GM21529 (cell line): ENCODE results near the gene C19orf38.
"Not testable (repeated sequence)": the region's sequence is repeated elsewhere in the genome, so short reads cannot be mapped to it uniquely, and the experiment has no call there.

Experiments
- ATAC-seq: cut with Tn5 transposase; IDR thresholded peaks from one replicate; pipeline ENCODE4 v1.9.1; 2021; ENCODE audit not compliant: unreplicated experiment

Gene C19orf38

DNA sequence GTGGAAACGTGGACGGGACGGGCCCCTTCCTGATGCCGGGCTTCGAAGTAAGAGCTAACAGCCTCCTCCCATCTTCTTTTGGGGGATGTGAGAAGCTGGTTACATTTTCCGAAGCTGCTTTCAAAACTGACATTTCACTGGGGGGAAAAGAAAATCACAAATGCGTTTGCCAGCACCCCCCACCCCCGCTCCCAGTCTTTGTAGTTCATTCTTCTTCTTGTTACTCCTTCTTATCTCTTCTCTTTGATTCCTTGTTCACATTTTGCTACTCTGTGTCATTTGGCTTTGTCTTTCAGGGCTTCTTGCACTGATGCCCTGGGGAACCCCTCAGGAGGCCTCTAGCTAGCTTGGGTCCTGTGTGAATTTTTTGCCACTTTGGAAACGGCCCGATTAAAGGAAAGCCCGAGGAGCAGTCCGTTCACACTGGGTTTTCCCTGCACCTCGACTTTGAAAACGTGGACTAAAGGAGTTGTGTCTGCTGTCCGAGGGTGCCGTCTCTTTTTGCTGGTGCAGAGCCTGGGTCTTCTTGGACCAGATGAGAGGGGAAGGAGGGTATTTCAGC is 24.4 kb downstream of the C19orf38 start:
- ATAC-seq: no peak

DNA sequence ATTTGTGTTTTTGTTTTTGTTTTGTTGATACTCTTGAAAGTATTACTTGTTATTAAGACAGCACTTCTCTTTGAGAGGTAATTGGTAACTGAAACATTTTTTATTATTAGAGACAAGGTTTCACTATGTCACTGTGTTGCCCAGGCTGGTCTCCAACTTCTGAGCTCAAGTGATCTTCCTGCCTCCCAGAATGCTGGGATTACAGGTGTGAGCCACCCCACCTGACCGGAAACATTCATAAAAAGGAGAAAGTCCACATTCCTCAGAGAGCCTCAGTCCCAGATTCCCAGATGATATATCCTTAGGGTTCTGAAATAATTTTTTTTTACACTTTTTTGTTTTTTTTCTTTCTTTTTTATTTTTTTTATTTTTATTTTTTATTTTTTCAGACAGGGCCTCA is 25.8 kb downstream of the C19orf38 start:
- no peak for ATAC-seq

DNA sequence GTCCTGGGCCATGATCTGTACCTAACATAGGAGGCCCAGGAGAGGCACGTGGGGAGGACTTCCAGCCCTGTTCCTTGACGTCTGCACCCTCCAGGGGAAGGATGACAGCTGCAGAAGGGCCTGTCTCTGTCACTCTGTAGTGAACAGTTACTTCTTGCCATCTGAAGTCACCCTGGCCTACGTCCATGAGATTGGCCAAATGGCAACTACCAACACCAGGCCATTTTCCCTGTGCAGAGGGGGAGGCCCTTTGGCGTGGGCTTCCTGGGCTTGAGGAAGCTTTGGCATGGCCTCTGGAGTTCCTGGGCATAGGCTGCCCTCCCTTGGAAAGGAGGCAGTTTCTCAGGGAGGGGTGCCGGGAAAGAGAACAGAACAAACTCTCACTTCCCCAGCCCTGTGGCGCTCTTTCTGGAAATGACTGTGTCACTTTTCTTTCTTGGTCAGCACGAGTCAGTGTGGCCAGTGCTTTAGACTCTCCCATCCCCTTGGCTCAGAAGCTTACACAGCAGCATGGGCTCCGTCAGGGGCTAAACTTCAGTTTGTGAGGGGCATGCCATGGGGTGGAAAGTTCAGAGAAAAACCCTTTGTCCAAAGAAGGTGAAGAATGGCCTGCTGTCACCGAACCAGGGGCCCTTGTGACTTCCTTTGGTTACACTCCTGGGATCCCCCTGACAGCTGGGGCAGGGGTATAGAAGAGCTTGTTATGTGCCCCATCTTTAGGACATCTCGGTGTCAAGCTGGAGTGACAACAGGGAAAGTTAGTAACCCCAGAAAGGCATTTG is 28.4 kb downstream of the C19orf38 start:
- ATAC-seq: peak; percentile 45

DNA sequence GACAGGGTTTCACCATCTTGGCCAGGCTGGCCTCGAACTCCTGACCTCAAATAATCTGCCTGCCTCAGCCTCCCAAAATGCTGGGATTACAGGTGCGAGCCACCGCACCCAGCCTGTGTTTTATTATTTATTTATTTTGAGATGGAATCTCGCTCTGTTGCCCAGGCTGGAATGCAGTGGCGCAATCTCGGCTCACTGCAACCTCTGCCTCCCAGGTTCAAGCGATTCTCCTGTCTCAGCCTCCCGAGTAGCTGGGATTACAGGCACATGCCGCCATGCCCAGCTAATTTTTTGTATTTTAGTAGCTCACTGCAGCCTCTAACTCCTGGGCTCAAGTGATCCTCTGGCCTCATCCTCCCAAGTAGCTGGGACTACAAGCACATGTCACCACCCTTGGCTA is 29.4 kb downstream of the C19orf38 start:
- ATAC-seq: not testable (repeated sequence)

DNA sequence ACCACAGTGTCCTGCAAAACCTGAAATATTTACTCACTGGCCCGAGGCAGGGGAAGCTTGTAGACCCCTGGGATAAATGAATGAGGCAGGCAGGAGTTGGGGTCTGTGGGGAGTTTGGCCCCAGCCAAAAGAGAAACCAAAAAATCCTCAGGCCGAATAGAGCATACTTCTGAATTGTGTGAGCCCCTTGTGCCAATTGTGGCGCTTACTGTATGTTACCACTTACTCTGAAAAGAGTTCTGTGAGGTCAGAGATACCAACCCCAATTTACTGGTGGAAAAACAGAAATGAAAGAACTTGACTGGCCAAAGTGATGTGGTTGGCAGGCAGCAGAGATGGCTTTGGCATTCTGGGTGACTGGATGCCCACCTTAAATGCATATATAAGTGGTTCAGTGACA is 30.0 kb downstream of the C19orf38 start:
- ATAC-seq: no peak

DNA sequence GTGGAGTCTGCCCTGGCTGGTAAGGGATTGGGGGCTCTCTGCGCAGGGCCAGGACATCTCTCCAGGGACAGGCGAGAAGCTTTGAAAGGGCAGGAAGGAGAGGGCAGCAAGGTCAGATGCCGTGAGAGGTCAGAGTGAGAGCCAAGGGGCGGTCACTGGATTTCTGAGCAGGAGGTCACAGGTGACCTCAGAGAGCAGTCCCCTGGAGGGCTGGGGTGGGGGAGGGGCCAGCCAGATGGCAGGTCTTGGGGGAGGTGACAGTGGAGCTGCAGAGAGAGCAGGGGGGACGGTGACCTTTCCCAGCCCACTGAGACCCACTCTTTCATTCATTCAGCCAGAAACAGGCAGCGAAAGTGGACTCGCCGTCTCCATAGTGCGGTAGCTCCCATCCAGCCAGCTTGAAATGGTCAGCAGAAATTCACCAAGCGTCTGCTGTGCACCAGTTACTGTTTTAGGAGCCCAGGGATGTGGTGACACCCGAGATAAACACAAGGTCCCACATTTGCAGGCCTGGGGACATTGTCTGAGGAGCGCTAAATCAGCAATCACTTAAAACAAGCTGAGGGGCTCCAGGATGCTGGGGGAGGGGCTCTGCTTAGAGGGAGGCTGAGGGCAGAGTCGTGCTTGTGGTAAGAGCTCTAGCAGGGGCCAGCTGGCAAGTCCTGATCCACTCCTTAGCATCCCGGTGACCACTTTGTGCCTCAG is 33.3 kb downstream of the C19orf38 start:
- no peak for ATAC-seq

DNA sequence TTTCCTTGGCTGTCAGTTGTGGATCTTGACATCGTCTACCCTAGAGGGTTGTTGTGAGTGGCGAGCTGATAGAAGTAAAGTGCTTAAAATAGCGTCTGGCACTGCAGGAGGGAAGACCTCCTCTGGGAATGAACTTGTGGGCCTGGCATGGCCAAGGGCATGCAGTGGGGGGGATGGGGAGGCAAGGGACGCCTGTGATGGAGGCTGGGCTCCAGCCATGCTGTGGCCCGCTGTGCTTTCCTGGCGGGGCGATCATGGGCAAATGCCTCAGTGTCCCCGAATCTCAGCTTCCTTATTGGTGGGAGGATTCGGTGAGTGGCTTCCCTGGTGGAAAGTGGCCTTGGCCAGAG is 33.9 kb downstream of the C19orf38 start:
- ATAC-seq: no peak

DNA sequence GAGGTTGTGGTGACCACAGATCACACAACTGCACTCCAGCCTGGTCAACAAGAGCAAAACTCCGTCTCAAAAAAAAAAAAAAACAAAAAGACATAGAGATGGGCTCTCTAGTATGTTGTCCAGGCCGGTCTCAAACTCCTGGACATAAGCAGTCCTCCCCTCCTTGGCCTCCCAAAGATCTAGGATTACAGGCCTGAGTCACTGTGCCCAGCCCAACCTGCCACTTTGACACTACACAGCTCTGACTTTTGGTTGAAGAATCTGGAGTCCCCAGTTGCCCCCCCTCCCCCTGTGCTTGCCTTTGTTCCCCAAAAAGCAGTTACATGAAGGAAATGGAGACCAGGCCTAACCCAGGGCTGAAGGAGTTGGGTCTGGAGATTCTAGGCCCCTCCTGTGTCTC is 36.1 kb downstream of the C19orf38 start:
- no peak for ATAC-seq

DNA sequence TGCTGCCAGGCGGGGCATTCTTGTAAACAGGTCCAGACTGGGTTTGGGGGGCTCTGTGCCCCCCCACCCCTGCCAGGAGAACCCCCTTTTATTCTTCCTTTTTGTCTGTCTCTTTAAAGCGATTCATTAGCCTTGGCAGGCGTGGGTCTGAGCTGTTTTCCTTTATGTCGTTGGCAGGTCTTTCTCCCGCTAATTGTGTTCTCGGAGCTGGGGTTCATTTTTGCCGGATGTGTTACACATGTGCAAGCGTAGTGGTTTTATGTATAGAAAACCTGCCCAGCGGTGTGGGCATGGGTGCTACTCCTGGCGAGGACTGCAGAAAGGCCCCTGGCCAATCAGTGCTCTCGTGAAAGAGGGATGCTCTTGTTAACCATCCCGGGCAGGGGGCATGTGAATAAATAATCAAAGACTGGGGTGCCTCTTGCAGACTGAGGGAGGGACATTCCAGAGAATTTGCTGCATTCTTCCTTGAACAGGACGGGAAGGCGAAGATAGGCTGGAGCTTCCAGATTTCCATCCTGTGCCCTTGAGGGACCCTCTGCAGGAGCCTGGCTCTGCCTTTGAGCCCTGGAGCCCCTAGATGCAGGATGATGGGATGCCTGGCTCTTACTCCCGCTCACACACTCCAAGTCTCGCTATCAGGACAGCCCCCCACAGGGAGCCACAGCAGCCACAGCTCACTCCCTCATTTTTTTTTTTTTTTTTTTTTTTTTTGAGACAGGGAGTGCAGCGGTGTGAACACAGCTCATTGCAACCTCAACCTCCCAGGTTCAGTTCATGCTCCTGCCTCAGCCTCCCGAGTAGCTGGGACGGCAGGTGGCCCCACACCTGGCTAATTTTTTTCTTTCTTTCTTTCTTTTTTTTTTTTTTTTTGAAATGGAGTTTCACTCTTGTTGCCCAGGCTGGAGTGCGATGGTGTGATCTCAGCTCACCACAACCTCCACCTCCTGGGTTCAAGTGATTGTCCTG is 37.3 kb downstream of the C19orf38 start:
- no peak for ATAC-seq

DNA sequence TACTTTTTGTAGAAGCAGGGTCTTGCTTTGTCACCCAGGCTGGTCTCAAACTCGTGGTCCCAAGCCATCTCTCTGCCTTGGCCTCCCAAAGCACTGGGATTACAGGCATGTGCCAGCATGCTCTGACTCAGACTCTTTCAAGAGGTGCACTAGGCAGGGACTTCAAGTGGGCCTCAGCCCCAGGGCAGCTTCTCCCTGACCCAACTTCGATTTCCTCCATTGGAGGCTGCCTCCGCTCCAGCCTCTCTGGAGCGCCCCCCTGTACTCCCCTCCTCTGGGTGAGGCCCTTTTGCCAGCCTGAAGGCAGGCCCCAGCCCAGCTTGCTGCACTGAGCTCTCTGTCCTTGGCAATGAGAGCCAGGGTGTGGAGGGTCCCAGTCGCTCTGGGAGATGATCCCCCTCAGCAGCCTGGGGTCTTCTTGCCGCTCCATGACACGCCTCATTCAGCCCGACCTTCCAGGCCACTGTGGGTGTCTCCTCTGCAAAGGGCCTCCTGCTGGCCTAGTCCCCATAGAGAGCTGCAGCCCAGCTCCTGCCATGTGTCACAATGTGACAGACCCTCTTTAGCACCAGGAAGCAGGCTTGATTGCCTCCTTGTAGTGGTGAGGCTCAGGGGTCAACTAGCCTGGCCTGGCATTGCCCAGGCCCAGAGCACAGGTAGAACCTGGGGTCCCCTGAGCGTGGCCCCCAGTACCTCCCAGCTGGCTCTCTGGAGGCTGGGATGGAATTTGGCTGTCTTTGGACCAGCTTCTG is 39.6 kb downstream of the C19orf38 start:
- no peak for ATAC-seq

DNA sequence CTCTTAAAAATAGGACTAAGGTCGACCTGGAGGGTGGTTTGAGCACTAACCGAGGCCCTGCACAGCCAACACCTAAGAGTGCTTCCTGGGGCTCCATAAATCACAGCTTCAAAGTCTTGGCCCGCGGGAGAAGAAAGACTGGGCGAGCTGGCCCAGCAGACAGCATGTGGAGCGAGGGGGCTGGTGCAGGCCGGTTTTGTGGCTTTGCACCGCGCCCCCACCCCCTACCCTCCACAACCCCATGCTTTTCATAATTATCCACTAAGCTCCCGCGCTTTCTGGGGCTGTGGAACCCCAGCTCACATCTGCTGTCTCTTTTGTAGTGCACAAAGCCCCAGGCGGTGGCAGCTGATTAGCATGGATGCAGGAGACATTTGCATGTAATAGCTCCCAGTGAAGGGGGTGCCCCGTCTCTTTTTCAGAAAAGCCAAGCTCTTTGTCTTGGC is 40.2 kb downstream of the C19orf38 start:
- ATAC-seq: no peak

DNA sequence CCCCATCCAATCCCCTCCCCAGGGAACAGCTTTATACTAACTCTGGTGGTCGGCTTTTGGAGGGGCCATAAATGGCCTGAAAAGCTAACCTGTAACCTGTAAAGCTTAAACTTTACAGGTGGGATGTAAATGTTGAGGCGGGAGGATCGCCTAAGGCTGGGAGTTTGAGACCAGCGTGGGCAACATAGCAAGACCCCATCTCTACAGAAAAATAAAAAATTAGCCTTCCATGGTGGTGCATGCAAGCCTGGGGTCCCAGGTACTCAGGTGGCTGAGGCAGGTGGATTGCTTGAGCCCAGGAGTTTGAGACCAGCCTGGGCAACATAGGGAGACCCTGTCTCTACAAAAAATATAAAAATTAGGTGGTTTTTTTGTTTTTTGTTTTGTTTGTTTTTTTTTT is 41.7 kb downstream of the C19orf38 start:
- ATAC-seq: no peak

DNA sequence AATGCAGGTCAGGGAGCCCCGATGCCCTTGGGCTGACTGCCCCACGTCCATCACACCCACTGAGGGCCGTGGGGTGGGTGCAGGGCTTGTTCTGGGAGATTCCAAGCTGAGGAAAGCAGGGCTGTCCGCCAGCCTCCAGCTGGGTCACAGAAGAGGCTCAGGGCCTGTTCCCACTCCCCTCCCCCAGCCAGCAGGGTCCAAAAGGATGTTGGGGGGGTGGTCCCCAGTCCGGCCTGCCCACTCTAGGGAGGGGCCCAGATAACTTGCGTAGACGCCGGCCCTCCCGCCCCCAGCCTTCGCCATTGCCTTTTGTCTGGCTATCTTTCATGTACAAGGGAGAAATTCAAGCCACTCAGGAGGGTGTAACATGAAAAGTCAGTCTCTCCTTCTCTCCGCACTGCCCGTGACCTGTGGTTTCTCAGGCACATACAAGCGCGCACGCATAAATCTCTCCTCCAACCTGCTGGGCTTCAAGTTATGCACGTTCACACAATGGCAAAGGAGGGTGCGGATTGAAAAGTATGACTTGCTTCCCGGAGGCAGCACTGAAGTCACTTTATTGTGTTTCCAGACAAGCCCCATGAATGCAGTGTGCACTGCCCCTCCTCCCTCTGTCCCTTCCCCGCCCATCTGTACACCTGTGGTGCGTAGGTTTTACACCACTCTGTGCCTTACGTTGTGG is 43.3 kb downstream of the C19orf38 start:
- no peak for ATAC-seq

DNA sequence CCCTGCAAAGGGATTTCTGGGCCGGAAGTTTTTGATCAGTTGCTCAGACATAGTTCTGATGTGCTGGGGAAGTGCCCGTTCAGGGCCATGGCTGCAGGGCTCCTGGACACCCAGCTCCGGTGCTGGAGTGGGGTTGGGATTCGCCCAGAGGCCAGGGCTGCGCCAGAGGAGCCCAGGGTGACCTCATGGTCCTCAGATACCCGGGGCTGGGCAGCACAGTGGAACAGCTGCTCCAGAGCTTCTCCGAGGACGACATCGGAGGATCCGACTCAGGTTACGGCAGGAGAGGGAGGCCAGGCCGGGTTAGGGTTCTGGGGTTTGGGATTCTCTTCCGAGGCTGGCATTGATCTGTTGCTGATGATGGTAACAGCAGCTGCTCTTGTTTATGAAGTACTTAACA is 44.0 kb downstream of the C19orf38 start:
- no peak for ATAC-seq

DNA sequence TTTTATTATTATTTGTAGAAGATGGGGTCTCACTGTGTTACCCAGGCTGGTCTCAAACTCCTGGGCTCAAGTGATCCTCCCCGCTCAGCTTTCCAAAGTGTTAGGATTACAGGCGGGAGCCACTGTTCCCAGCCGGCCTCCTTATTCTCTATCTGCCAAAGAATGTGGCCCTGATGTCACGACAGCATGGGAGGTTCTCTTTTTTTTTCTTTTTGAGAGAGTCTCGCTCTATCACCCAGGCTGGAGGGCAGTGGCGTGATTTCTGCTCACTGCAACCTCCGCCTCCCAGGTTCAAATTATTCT is 46.6 kb downstream of the C19orf38 start:
- ATAC-seq: no peak

DNA sequence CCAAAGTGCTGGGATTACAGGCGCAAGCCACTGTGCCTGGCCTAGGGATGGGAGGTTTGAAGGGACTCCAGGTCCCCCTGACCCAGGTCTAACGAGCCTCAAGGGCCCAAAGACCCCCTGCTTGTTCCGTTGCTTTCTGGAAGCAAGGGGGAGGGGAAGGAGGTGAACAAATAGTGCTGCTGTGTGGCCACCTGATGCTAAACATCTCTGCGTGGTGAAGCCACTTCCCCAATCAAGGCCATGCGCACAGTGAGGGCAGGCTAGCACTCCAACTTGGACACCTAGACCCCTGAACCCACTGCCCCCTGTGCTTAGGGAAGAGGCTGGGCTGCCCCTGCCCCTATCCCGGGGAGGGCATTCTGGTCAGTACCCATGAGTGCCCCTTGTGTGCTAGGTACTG is 47.1 kb downstream of the C19orf38 start:
- ATAC-seq: no peak

DNA sequence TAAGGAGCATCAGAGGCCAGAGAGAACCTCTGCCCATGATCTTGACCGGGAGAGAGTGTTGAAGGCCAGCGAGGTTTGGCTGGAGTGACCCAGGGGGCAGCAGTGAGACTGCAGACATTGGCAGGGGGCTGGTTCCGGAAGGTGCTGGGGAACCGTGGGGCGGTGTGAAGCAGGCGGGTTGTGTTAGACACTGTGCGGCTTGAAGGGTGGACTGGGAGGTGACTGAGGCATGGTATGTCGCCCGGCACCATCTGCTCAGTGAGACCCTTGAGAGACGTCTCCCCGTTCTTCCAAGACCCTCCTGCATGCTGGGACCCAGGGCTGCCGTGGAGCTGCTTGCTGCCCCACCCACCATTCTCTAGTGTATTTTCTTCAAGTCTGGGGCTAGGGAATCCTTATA is 47.7 kb downstream of the C19orf38 start:
- no peak for ATAC-seq

DNA sequence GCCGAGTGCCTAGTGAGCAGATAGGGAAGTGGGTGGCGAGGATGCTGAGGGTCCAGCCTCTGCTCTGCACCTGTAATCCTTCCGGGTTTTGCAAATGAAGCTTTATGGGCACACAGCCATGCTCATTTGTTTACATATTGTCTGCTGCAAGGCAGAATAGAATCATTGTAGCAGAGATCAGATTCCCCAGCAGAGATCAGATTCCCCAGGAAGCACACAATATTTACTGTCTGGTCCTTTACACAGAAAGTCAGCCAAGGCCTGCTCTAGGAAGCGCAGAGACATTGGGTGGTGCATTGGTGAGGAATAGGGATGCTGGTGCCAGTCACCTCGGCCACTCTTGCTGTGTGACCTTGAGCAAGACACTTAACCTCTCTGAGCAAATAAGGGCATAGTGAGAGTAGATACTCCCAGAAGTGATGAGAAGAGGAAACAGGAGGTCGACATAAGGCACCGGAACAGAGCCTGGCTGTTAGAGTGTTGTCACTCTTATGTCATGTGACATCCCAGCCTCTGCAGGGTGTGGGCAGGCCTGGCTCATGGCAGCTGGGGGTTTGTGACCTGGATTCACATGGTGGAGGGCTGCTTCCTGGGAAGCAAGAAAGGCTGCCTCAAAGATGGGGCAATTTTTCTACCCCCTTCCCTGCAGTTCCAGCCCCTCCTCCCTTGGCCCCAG is 48.8 kb downstream of the C19orf38 start:
- no peak for ATAC-seq

DNA sequence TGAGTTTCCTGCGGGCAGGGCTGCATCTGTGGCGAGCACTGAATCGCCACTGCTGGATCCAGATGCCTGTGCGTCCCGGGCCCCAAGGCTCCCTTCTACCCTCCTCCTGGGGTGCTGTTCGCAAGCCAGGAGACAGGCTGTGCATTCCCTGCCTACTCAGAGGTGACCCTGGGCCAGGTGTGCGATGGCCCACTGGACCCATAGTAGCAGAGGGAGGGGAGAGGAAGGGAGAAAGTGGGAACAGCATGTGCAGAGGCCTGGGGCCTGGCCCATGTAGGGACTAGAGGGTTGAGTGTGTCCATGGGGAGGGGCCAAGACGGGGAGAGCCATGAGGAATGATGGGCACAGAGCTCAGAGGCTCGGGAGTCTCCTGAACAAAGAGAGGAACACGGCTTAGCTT is 50.4 kb downstream of the C19orf38 start:
- ATAC-seq: no peak
